H1 (cell line): ENCODE results near the gene NOSIP. TPM values are rescaled to one million over a fixed set of nuclear protein-coding genes. Genes with fewer than 3 reads are reported as not detected.

Experiments
- CTCF ChIA-PET: fragments of 300-600 bp; sonication (Branson Sonifier 250); formaldehyde crosslinking; loops from one replicate; lab custom pipeline; 2021; ENCODE audit not compliant: partially characterized antibody; lab: Charles Lee
- POLR2A ChIA-PET: fragments of 300-600 bp; sonication (Branson Sonifier 250); formaldehyde crosslinking; loops from one replicate; lab custom pipeline; 2021; ENCODE audit warnings: inconsistent platforms; ENCODE audit not compliant: partially characterized antibody; lab: Charles Lee
- DNase-seq, 2 experiments: peaks; one replicate each; pipeline versions ENCODE4 v3.0.0 to v3.0.0-alpha.2; 2010 to 2022; ENCODE audit warnings: low spot score in 2 of 2, low read depth in 1 of 2, mixed read lengths in 1 of 2
- FAIRE-seq: peaks from 2 replicates; lab custom pipeline; 2011; peaks lifted over from hg19 to GRCh38; lab: Jason Lieb, UNC
- H2AFZ ChIP-seq: 2 replicates; pipeline ENCODE4 v1.8.1; 2012; ENCODE audit warnings: low read length, inconsistent platforms
- H2AK5ac ChIP-seq: 2 replicates; pipeline ENCODE4 v1.6.1; 2013; ENCODE audit warnings: low read depth, low read length
- H2BK120ac ChIP-seq: replicated peaks from 2 replicates; pipeline ENCODE3; 2013; ENCODE audit warnings: low read depth, low read length, inconsistent platforms
- H2BK12ac ChIP-seq: 2 replicates; pipeline ENCODE4 v1.6.1; 2013; ENCODE audit warnings: low read depth, low read length
- H2BK15ac ChIP-seq: 2 replicates; pipeline ENCODE4 v1.6.1; 2013; ENCODE audit warnings: low read length
- H2BK20ac ChIP-seq: 2 replicates; pipeline ENCODE4 v1.6.1; 2013; ENCODE audit warnings: low read length
- H2BK5ac ChIP-seq: 2 replicates; pipeline ENCODE4 v1.6.1; 2013; ENCODE audit warnings: low read depth, low read length
- H3K14ac ChIP-seq: 2 replicates; pipeline ENCODE4 v1.6.1; 2013; ENCODE audit warnings: inconsistent platforms; ENCODE audit not compliant: insufficient read length
- H3K18ac ChIP-seq: 2 replicates; pipeline ENCODE4 v1.6.1; 2013; ENCODE audit warnings: low read length; ENCODE audit errors: extremely low read depth
- H3K23ac ChIP-seq: 2 replicates; pipeline ENCODE4 v1.6.1; 2013; ENCODE audit warnings: inconsistent platforms; ENCODE audit not compliant: insufficient read length
- H3K23me2 ChIP-seq: 2 replicates; pipeline ENCODE4 v1.6.1; 2013; ENCODE audit warnings: low read depth, low read length
- H3K27ac ChIP-seq: 2 replicates; pipeline ENCODE4 v1.6.1; 2011; ENCODE audit warnings: low read depth, low read length, inconsistent platforms
- H3K27me3 ChIP-seq, 4 experiments: replicated peaks in 1 of 4; 1 replicate in 1 of 4; 2 replicates in 3 of 4; pipeline versions ENCODE4 v1.6.1 to v1.8.1; 2011 to 2013; ENCODE audit warnings: low read length in 3 of 4, mild to moderate bottlenecking in 3 of 4, inconsistent platforms in 2 of 4, mixed read lengths in 2 of 4, moderate library complexity in 1 of 4; ENCODE audit not compliant: control insufficient read depth in 3 of 4, insufficient read depth in 3 of 4; ENCODE audit errors: extremely low read depth in 1 of 4
- H3K36me3 ChIP-seq, 4 experiments: 2 replicates each; pipeline versions ENCODE4 v1.6.1 to v1.8.1; 2011 to 2013; ENCODE audit warnings: mild to moderate bottlenecking in 4 of 4, low read length in 3 of 4, moderate library complexity in 2 of 4, control low read depth in 1 of 4, inconsistent platforms in 1 of 4; ENCODE audit not compliant: insufficient read depth in 4 of 4, control insufficient read depth in 2 of 4
- H3K4ac ChIP-seq: replicated peaks from 2 replicates; pipeline ENCODE3; 2013; ENCODE audit warnings: low read length, low read depth, mixed read lengths, inconsistent platforms; ENCODE audit not compliant: insufficient read length
- H3K4me1 ChIP-seq, 4 experiments: replicated peaks in 1 of 4; 1 replicate in 1 of 4; 2 replicates in 3 of 4; pipeline versions ENCODE4 v1.6.1 to v1.8.1; 2011 to 2013; ENCODE audit warnings: low read length in 3 of 4, inconsistent platforms in 2 of 4, mixed read lengths in 1 of 4; ENCODE audit not compliant: insufficient read depth in 4 of 4, control insufficient read depth in 3 of 4
- H3K4me2 ChIP-seq, 2 experiments: 2 replicates each; pipeline versions ENCODE4 v1.6.1 to v1.8.1; 2011 to 2013; ENCODE audit warnings: low read depth in 2 of 2, low read length in 2 of 2, control low read depth in 1 of 2, inconsistent platforms in 1 of 2, mild to moderate bottlenecking in 1 of 2; ENCODE audit not compliant: insufficient read depth in 1 of 2
- H3K4me3 ChIP-seq, 4 experiments: fragments of 200-600, 300-600 bp in 1 of 4; sonication (generic), shearing (Covaris generic), sonication (Bioruptor Twin) in 1 of 4; 2 replicates each; pipeline versions ENCODE4 v1.5.1 to v1.8.1; 2011 to 2016; ENCODE audit warnings: low read length in 4 of 4, low read depth in 3 of 4, control low read depth in 2 of 4, inconsistent platforms in 2 of 4, mild to moderate bottlenecking in 2 of 4, mixed read lengths in 1 of 4, moderate library complexity in 1 of 4; ENCODE audit not compliant: insufficient read depth in 2 of 4; ENCODE audit errors: extremely low read depth in 1 of 4
- H3K56ac ChIP-seq: replicated peaks from 2 replicates; pipeline ENCODE3; 2013; ENCODE audit warnings: low read depth, mild to moderate bottlenecking, mixed read lengths, low read length, inconsistent platforms; ENCODE audit not compliant: insufficient read length
- H3K79me1 ChIP-seq: 2 replicates; pipeline ENCODE4 v1.6.1; 2013; ENCODE audit warnings: low read depth, low read length, control low read depth
- H3K79me2 ChIP-seq, 2 experiments: 2 replicates each; pipeline versions ENCODE4 v1.6.1 to v1.8.1; 2012 to 2013; ENCODE audit warnings: low read length in 2 of 2, mild to moderate bottlenecking in 2 of 2, inconsistent platforms in 1 of 2; ENCODE audit not compliant: insufficient read depth in 2 of 2, control insufficient read depth in 1 of 2
- H3K9ac ChIP-seq, 4 experiments: replicated peaks in 1 of 4; 1 replicate in 1 of 4; 2 replicates in 3 of 4; pipeline versions ENCODE4 v1.6.1 to v1.8.1; 2011 to 2013; ENCODE audit warnings: low read depth in 3 of 4, low read length in 3 of 4, control low read depth in 2 of 4, mild to moderate bottlenecking in 2 of 4, moderate library complexity in 2 of 4, inconsistent platforms in 1 of 4; ENCODE audit errors: extremely low read depth in 1 of 4
- H3K9me3 ChIP-seq, 2 experiments: 2 replicates each; pipeline versions ENCODE4 v1.6.1 to v1.8.1; 2012 to 2013; ENCODE audit warnings: mild to moderate bottlenecking in 2 of 2, moderate library complexity in 2 of 2, control low read depth in 1 of 2, inconsistent platforms in 1 of 2, low read depth in 1 of 2, low read length in 1 of 2, mixed read lengths in 1 of 2; ENCODE audit not compliant: insufficient read depth in 2 of 2
- H4K20me1 ChIP-seq, 2 experiments: replicated peaks in 1 of 2; 2 replicates each; pipeline versions ENCODE3 to v1.8.1; 2011 to 2013; ENCODE audit warnings: inconsistent platforms in 2 of 2, low read length in 2 of 2, mild to moderate bottlenecking in 1 of 2; ENCODE audit not compliant: insufficient read depth in 2 of 2, control insufficient read depth in 1 of 2
- H4K5ac ChIP-seq: 2 replicates; pipeline ENCODE4 v1.6.1; 2013; ENCODE audit warnings: low read length, low read depth, mixed read lengths, inconsistent platforms; ENCODE audit not compliant: insufficient read length
- H4K8ac ChIP-seq: 2 replicates; pipeline ENCODE4 v1.8.0; 2013; ENCODE audit warnings: mild to moderate bottlenecking, moderate library complexity, low read length, inconsistent platforms; ENCODE audit not compliant: insufficient read depth; ENCODE audit errors: extremely low read depth
- H4K91ac ChIP-seq: replicated peaks from 2 replicates; pipeline ENCODE3; 2013; ENCODE audit warnings: low read length, mixed read lengths, inconsistent platforms; ENCODE audit not compliant: insufficient read length
- CBX8 ChIP-seq: fragments of 300-800, 300-1000 bp; sonication (generic); IDR thresholded peaks from 2 replicates; pipeline ENCODE4 v1.7.1; 2016; ENCODE audit warnings: low read depth, low read length, borderline replicate concordance
- HDAC2 ChIP-seq, 2 experiments: fragments of 300-600 bp in 1 of 2; sonication (generic) in 1 of 2; IDR thresholded peaks; 2 replicates each; pipeline ENCODE4 v1.6.1; 2011 to 2012; ENCODE audit warnings: low read depth in 2 of 2, low read length in 2 of 2, mild to moderate bottlenecking in 2 of 2, moderate library complexity in 2 of 2, borderline replicate concordance in 1 of 2, inconsistent platforms in 1 of 2
- KDM1A ChIP-seq: fragments of 200-600, 300-600 bp; sonication (generic); IDR thresholded peaks from 2 replicates; pipeline ENCODE4 v1.7.1; 2016; ENCODE audit warnings: mild to moderate bottlenecking, low read length, borderline replicate concordance
- TAF7 ChIP-seq: optimal IDR thresholded peaks from 2 replicates; pipeline ENCODE3; 2011; ENCODE audit warnings: low read depth, mild to moderate bottlenecking, inconsistent platforms, low read length, moderate library complexity, borderline replicate concordance
- WGBS, 2 experiments: shearing (Covaris generic) in 1 of 2; methylation state at CpG; one replicate each; pipeline versions ENCODE4 v1.1.6 to v1.1.7; 2013 to 2015; ENCODE audit warnings: low lambda C conversion rate in 2 of 2, mixed read lengths in 2 of 2, inconsistent platforms in 1 of 2, low coverage in 1 of 2, missing lambda C conversion rate in 1 of 2; ENCODE audit not compliant: insufficient replicate concordance in 2 of 2, insufficient coverage in 1 of 2, insufficient read length in 1 of 2; ENCODE audit errors: extremely low coverage in 1 of 2, missing lambda C conversion rate in 1 of 2; 5-methylcytosine and 5-hydroxymethylcytosine counted together
- polyA plus RNA-seq, 7 experiments: library from polyadenylated mRNA; depleted of rRNA in 3 of 7; stranded (reverse) in 5 of 7; unstranded in 2 of 7; fragments of >200 nt in 5 of 7; fragments of 200-250 nt in 2 of 7; gene quantifications; 1 replicate in 5 of 7; 2 replicates in 1 of 7; 4 replicates in 1 of 7; pipeline versions ENCODE4 v1.2.1 to v1.2.3, GENCODE V29; 2011 to 2013; ENCODE audit warnings: missing spikeins in 2 of 7, mixed read lengths in 2 of 7
- total RNA-seq: library from RNA; stranded (reverse); fragmentation: NEBNext Ultra II Directional; extraction: Animal tissue kit (Norgen Biotek cat#: 25700); gene quantifications from 2 replicates; pipeline ENCODE4 v1.2.1, GENCODE V29; 2021
- TF ChIP-seq, protein P1 (sequence below): IDR thresholded peaks from 2 replicates; pipeline ENCODE4 v1.6.1; 2011; ENCODE audit warnings: low read depth, mild to moderate bottlenecking, low read length; ENCODE audit not compliant: insufficient read depth

The NOSIP gene
- total and polyA plus RNA-seq, 2 of the 8 experiments (the other 6 are each of a cell fraction or from before 2014, with no cell fraction given), result 85.1 to 192 TPM

DNA sequence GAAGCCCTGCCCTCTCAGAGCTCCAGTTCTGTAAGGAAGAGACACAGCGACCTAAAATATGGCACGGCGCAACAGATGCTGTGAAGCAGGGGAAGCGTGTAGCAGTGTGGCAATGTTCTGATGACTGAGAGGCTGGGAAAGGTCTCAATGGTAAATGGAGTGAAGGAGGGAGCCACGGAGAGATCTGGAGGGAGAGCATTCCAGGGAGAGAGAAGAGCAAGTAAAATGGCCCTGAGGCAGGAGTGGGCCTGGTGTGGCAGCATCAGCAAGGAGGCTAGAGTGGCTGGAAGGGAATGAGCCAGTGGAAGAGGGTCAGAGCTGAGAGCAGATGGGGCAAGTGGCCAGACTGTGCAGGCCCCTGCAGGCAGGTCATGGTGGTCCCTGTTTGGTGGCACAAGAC lies 36.2 kb downstream of the NOSIP start:
- Histone ChIP-seq H3K36me3 (no peaks in the 10 kb centered on the region; a peak in 1 of 8 replicates), H3K4me3 (no peak overlapping the region), H3K4ac (no peak overlapping the region), H3K9ac (no peak overlapping the region), H2BK15ac (no peak overlapping the region), H3K79me2 (no peaks in the 10 kb centered on the region), H3K56ac (no peak overlapping the region), H2BK12ac (no peak overlapping the region), H3K9me3 (no peaks in the 10 kb centered on the region), H4K8ac (no peak overlapping the region), H3K4me2 (no peak overlapping the region), H2AFZ (no peak overlapping the region), H4K91ac (no peak overlapping the region), H2BK5ac (no peak overlapping the region), H3K14ac (no peak overlapping the region), H3K23me2 (no peaks in the 10 kb centered on the region), H4K5ac (no peak overlapping the region), H2BK20ac (no peak overlapping the region), H2BK120ac (no peak overlapping the region), H3K23ac (no peak overlapping the region), H3K27ac (no peak overlapping the region), H4K20me1 (no peaks in the 10 kb centered on the region), H3K27me3 (no peaks in the 10 kb centered on the region), H2AK5ac (no peak overlapping the region), H3K79me1 (no peaks in the 10 kb centered on the region), H3K4me1 (no peaks in the 10 kb centered on the region), H3K18ac (no peak overlapping the region)
- 77% methylated on average over 5 of the region's 5 CpGs; no CpG with 5 or more reads in 1 of the 2 experiments for WGBS, 2 experiments
- DNase-seq (no peak), FAIRE-seq (no peak)
- 0 out of 4 replicates have a peak, but pooled peaks of 1 of the 2 experiments have one; percentile 34 for TF ChIP-seq HDAC2 (IDR thresholded peaks at IDR 0.05; ENCODE audit: borderline replicate concordance in 1 of 2, low read depth in 2 of 2, low read length in 2 of 2)
- TF ChIP-seq CBX8, result no peak
- TF ChIP-seq KDM1A, result peak; percentile 82
- TF ChIP-seq, protein P1, sequence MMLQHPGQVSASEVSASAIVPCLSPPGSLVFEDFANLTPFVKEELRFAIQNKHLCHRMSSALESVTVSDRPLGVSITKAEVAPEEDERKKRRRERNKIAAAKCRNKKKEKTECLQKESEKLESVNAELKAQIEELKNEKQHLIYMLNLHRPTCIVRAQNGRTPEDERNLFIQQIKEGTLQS, result no peak
- TF ChIP-seq TAF7, result no peak
- POLR2A ChIA-PET, result interaction anchor here (0.6 to 3.5 kb wide), 6 partner anchors 10 to 139 kb away, joined by 3 to 15 read pairs (median 5); partner anchors contain the start of genes NOSIP, PRRG2 and RPS11
- CTCF ChIA-PET, result interaction anchor here (0.6 to 8.0 kb wide), 7 partner anchors 10 to 958 kb away, joined by 3 to 56 read pairs (median 4); no protein-coding TSS in a partner anchor
